Kidney capillary endothelial cell (primary cell): ENCODE results near the gene IYD.
A peak's percentile ranks its signal among the peaks of the same experiment; 100 is the strongest.
"Not testable (repeated sequence)": the region's sequence is repeated elsewhere in the genome, so short reads cannot be mapped to it uniquely, and the experiment has no call there.

Experiments
- DNase-seq: peaks from one replicate; pipeline ENCODE4 v3.0.0-alpha.2; 2018; ENCODE audit warnings: low spot score

Gene IYD

GRCh38 chr6:150352321-150353296 is 16.2 kb upstream of the IYD start:
- DNase-seq = no peak

DNA sequence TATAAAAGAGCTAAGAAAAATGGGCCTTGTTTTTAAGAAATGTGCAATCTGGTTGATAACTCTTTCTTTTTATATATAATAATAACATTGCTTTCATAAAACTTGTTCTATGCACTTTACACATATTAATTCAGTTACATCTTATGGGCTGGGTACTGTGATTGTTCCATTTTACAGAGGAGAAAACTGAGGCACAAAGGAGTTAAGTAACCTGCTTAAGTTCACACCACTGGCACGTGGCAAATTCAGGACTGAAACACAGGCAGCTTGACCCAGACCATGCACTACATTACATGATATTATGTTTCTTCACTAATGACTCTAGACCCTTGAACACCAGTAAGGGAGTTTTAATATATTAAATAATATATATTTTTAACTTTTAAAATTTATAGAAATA is 15.4 kb upstream of the IYD start:
- DNase-seq = no peak

DNA sequence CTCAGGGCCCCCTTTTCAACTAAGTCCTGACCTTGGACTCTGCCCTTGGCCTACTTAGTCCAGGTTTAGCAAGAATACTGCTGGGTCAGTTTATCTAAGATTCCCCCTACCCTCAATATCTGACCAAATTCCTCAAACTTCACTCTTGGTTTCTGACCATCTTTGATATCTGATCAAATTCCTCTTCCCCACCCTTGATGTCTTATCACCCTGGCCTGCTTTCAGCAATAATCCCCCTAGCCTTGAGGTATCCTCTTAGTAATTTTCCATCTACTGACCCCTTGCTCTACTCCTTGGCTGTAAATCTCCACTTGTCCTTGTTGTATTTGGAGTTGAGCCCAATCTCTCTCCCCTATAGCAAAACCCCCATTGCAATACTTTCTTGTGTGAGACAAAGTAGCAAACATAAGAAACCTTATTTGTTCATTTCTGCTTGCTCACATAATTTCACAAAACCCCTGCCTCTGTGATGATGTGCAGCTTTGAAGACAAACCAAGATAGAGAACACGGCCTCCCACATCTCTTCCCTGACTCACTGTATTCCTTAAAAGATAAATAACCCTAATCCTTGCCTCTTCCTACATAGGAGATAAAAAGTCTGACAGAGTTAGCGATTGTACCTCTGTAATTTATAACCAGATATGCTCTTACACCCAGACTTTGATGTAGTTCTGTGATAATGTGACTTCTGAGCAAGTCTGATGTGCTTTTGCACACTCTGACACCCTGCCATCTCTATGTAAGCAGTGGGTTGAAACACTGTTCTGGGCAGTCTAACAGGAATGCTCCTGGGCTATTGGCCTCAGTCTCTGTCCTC is 13.8 kb upstream of the IYD start:
- DNase-seq = no peak

DNA sequence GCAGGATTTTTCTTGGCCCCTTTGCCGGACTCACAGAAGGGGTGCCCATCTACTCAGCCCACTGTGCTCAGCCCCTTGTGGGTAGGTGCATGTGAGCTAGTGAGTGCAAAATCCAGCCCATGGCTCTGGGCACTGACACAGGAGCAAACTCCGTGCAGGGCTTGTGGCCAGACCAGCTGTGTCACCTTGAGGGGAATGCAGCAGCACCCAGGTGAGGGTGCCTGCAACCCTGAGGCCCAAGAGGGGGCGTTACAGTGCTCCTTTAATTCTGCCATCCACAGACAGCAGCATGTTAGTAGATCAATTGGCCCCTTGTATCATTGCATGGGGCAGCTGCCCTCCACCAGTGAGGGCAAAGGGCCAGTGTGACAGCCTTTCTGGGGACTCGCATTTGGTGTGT is 12.9 kb upstream of the IYD start:
- DNase-seq = no peak

DNA sequence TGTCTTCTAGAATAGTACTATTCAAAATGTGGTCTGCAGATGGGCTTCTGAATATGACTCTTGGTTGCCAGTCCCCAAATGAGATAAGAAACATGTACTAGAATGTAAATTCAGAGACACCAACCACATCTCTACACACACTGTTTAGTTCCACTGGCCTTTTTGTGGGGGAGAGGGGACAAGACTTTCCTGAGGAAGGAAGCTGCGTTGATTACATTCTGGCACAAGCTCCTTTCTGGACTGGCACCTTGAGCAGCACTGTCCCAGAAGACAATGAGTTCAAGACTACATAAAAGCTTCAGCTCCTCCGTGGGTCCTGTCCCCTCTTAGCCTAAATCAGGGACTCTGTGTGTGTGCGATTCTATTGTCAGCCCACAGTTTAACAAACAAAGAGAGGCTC is 6.9 kb upstream of the IYD start:
- no peak for DNase-seq

- no peak for DNase-seq
Measured at GRCh38 chr6:150363733-150364132, 5.1 kb upstream of the IYD start.

DNA sequence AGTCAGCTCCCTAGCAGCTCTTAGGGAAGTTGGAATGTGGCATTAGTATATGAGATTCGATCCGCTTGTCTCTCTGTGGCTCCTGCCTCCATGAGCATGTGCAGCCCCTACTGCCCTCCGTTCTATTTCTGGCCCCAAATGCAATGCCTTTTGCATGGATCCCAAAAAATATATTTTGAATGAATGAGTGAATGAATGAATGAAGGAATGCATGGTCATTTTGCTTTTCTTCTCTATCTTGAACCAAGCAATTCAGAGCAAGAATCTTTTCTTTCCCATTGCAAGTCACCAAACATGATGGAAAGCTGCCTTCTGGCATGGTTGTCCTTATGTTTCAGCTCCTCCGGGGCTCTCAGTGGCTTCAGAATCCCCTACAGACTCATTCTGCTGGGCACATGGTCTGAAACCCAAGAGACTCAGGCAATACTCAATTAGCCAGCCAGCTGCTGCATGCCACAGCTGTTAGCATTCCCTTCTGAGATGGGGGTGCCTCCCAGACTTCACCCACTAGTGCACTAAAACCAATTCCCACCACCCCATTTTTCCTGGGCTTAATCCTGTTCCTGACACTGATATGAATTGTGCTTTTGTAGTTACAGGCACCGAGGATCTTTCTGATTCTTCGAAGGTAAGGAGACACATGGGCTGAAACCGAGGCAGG is 2.6 kb upstream of the IYD start:
- DNase-seq = no peak

DNA sequence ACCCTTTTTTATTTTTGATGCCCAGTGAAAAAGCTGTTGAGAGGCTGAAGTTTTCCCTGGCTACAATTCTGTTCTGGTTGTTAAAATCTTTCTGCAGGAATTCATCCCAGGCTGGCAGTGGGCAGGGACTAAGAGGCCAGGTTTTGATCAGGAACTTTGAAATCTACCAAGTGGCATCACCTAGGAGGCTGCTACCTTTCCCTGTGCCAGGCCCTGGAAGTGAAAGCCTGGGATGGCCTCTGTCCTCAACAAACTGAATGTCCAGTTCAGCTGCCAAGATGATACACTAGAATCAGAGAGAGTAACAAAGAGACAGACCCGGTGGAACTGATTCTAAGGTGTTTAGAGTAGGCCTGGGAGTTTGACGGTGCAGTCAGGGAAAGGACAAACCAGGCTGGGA is 596 bp downstream of the IYD start:
- no peak for DNase-seq

DNA sequence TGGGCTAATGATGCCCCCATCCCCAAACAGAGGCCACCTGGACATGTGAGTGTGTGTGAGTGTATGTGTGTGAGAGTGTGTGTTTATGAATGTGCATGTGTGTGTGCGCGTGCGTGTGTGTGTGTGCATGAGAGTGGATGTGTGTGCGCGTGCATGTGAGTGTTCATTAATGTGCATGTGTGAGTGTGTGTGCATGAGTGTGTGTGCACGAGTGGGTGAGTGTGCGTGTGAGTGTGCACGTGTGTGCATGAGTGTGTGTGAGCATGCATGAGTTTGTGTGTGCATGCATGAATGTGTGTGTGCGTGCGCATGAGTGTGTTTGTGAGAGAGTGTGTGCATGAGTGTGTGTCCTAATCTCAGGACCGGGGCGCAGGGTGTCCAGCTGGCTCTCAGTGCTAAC is 1.3 kb downstream of the IYD start:
- DNase-seq = no peak

- no peak for DNase-seq
Measured at GRCh38 chr6:150371356-150371755, 2.5 kb downstream of the IYD start.

DNA sequence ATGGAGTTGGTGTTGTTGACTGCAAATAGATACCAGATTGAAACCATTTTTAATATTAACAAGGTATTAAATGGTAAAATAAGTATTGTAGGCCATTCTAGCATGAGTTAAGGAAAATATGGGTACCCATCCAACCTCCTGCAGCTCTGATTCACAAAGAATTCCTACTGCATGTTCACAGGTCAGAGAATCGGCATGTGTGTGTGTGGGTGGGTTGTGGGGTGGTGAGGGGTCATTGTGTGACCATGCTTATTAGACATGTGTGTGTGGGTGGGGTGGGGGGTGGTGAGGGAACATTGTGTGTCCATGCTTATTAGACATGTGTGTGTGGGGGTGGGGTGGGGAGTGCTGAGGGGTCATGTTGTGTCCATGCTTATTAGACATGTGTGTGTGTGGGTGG is 3.2 kb downstream of the IYD start:
- DNase-seq = no peak

- DNase-seq = no peak
Measured at GRCh38 chr6:150373260-150373701, 4.5 kb downstream of the IYD start.

- DNase-seq = not testable (repeated sequence)
Measured at GRCh38 chr6:150374346-150374745, 5.5 kb downstream of the IYD start.

DNA sequence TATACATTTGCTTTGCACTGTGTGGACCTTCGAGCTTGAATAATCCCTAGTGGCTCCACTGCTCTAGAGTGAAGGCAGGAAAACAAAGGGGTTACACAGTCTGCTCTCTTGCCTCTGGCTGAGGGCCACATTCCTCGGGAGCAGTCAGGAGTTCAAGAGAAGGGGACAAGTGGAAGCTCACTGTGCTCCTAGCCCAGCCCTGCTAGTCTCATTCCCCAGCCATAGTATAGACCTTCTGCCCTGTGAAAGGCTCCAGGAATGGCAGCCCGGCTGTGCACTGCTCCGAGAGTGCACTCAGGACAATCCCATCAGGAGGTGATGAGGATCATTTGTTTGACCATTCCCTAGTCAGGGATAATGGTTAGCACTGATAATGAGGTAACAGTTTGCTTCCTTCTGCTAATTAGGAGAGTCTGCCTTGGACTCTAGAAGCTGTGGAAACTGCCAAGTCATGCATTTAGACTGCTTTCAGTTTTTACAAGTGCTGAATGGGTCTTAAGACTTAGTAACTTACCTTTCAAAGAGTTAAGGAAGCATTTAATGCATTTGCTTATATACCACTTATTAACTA is 8.5 kb downstream of the IYD start:
- no peak for DNase-seq

GRCh38 chr6:150380256-150380655 is 11.4 kb downstream of the IYD start:
- no peak for DNase-seq

- peak; percentile 32 for DNase-seq
Measured at GRCh38 chr6:150382171-150382570, 13.4 kb downstream of the IYD start.

DNA sequence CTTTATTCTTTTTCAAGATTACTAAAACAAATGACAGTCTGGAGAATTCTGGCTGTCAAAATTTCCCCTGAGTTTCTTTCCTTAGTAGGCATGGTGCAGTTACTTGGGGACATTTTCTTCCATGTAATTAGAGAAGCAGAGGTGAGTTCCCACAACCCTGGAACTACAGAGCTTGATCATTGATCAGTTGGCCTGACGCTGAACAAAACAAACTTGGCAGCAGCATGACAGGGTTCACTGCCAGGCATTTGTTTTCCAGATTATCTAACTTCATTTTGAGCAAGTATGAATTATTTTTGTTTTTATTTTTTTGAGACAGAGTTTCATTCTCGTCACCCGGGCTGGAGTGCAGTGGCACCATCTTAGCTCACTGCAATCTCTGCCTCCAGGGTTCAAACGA is 22.6 kb downstream of the IYD start:
- no peak for DNase-seq

GRCh38 chr6:150391890-150392289 is 23.1 kb downstream of the IYD start:
- DNase-seq = no peak

- DNase-seq = no peak
Measured at GRCh38 chr6:150392452-150393220, 23.8 kb downstream of the IYD start.

DNA sequence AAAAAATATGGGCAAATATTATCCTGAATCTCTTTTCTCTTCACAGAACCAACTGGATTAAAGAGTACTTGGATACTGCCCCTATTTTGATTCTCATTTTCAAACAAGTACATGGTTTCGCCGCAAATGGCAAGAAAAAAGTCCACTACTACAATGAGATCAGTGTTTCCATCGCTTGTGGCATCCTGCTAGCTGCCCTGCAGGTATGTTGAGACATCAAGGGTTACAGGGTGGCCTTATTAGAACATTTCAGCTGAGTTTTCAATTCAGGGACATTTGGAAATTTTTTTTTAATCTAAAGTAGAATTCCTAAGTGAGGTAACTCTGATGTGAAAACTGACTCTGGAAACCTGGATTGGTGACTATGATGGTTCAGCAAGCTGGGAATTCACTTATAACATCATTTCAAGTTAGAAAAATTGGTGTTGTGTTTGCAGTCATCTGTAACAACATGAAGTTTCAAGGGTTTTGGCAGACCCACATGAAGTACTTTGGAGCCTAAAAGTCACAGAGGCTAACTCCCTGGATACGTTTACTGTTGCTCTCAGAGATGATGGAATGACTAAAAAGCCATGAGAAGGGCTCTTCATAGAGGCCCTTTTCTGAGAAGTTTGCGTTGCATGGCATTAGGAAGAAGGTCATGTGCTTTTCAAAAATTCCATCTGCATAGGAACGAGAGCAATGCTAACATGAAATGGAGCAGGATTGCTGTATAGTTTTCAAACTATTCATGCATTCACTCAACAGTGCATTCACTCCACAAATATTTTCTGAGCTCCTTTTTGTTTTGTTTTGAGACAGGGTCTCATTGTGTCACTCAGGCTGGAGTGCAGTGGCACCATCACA is 25.5 kb downstream of the IYD start:
- DNase-seq = no peak
